ENCODE results near the gene AFAP1.

DNA sequence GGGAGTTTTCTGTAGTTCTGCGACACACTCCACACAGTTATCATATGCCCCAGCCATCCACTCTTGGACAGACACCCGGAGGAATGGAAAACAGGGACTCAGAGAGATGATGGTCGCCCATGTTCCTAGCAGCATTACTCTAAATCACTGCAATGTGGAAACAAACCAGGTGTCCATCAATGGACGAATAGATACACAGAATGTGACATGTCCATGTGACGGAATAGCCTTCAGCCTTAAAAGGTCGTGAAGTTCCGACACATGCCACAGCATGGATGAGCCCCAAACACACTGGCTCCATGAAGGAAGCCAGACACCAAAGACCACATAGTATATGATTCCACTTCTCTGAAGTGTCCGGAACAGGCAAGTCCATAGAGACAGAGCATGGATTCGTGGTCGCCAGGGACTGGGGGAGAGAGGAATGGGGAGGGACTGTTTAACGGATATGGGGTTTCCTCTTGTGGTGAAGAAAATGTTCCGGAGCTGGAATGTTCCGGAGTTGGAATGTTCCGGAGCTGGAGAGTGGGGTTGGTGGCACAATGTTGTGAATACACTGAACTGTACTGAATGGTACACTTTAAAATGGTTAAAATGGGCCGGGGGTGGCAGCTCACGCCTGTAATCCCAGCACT is 28.7 kb upstream of the AFAP1 start:
- no peak for TF ChIP-seq EZH2 (IDR thresholded peaks at IDR 0.05; ENCODE audit: low read length, unreplicated experiment)
- TF ChIP-seq, protein P1, sequence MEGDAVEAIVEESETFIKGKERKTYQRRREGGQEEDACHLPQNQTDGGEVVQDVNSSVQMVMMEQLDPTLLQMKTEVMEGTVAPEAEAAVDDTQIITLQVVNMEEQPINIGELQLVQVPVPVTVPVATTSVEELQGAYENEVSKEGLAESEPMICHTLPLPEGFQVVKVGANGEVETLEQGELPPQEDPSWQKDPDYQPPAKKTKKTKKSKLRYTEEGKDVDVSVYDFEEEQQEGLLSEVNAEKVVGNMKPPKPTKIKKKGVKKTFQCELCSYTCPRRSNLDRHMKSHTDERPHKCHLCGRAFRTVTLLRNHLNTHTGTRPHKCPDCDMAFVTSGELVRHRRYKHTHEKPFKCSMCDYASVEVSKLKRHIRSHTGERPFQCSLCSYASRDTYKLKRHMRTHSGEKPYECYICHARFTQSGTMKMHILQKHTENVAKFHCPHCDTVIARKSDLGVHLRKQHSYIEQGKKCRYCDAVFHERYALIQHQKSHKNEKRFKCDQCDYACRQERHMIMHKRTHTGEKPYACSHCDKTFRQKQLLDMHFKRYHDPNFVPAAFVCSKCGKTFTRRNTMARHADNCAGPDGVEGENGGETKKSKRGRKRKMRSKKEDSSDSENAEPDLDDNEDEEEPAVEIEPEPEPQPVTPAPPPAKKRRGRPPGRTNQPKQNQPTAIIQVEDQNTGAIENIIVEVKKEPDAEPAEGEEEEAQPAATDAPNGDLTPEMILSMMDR (conservative IDR thresholded peaks at IDR 0.05; ENCODE audit: low read depth, low read length): no peak
